Activated naive CD8-positive, alpha-beta T cell (primary cell): ENCODE data around the gene AP3B1.

Experiments used
- H3K27ac Mint-ChIP-seq: one replicate; pipeline ENCODE4 v1.8.0; 2021; ENCODE audit warnings: mixed read lengths
- H3K27me3 Mint-ChIP-seq: one replicate; pipeline ENCODE4 v1.8.0; 2021; ENCODE audit warnings: mixed read lengths
- H3K36me3 Mint-ChIP-seq: one replicate; pipeline ENCODE4 v1.8.0; 2021; ENCODE audit warnings: mixed read lengths
- H3K4me1 Mint-ChIP-seq: one replicate; pipeline ENCODE4 v1.8.0; 2021; ENCODE audit warnings: low read depth, mixed read lengths
- H3K4me3 Mint-ChIP-seq: one replicate; pipeline ENCODE4 v1.8.0; 2021; ENCODE audit warnings: mild to moderate bottlenecking, mixed read lengths
- H3K9me3 Mint-ChIP-seq: one replicate; pipeline ENCODE4 v1.8.0; 2021; ENCODE audit warnings: low read depth, mixed read lengths

The AP3B1 gene

GRCh38 chr5:77993141-77993854, 301.2 kb downstream of the AP3B1 start:
- Mint-ChIP-seq H3K9me3 (no peaks in the 10 kb centered on the region), H3K4me1 (no peaks in the 10 kb centered on the region), H3K36me3 (peaks cover 10% of the 10 kb centered on the region), H3K27me3 (no peaks in the 10 kb centered on the region), H3K27ac (no peak overlapping the region), H3K4me3 (no peak overlapping the region)

GRCh38 chr5:77991084-77991483, 303.4 kb downstream of the AP3B1 start:
- Mint-ChIP-seq H3K4me3 (no peak overlapping the region), H3K27ac (no peak overlapping the region), H3K9me3 (no peaks in the 10 kb centered on the region), H3K36me3 (peaks cover 5% of the 10 kb centered on the region), H3K27me3 (no peaks in the 10 kb centered on the region), H3K4me1 (no peaks in the 10 kb centered on the region)

- peak overlapping the region; percentile 16 for H3K27ac Mint-ChIP-seq
- no peaks in the 10 kb centered on the region for H3K4me1 Mint-ChIP-seq
- H3K9me3 Mint-ChIP-seq, result no peaks in the 10 kb centered on the region
- no peak overlapping the region for H3K4me3 Mint-ChIP-seq
- H3K36me3 Mint-ChIP-seq, result peaks cover 3% of the 10 kb centered on the region
- H3K27me3 Mint-ChIP-seq, result no peaks in the 10 kb centered on the region
These were observed 304.5 kb downstream of the AP3B1 start for GRCh38 chr5:77990020-77990419.

- no peaks in the 10 kb centered on the region for H3K9me3 Mint-ChIP-seq
- H3K4me3 Mint-ChIP-seq, result no peak overlapping the region
- no peaks in the 10 kb centered on the region for H3K4me1 Mint-ChIP-seq
- no peaks in the 10 kb centered on the region for H3K36me3 Mint-ChIP-seq
- no peaks in the 10 kb centered on the region for H3K27me3 Mint-ChIP-seq
- no peak overlapping the region for H3K27ac Mint-ChIP-seq
These were observed 306.5 kb downstream of the AP3B1 start for GRCh38 chr5:77987988-77988387.

- Mint-ChIP-seq H3K36me3 (no peaks in the 10 kb centered on the region), H3K27me3 (no peaks in the 10 kb centered on the region), H3K4me1 (no peaks in the 10 kb centered on the region), H3K4me3 (no peak overlapping the region), H3K9me3 (no peaks in the 10 kb centered on the region), H3K27ac (no peak overlapping the region)
These were observed 307.2 kb downstream of the AP3B1 start for GRCh38 chr5:77987331-77987730.

- Mint-ChIP-seq H3K9me3 (no peaks in the 10 kb centered on the region), H3K27me3 (no peaks in the 10 kb centered on the region), H3K4me3 (no peak overlapping the region), H3K36me3 (no peaks in the 10 kb centered on the region), H3K4me1 (no peaks in the 10 kb centered on the region), H3K27ac (no peak overlapping the region)
These were observed 308.2 kb downstream of the AP3B1 start for GRCh38 chr5:77986261-77986660.

- H3K9me3 Mint-ChIP-seq, result no peaks in the 10 kb centered on the region
- no peaks in the 10 kb centered on the region for H3K27me3 Mint-ChIP-seq
- no peak overlapping the region for H3K4me3 Mint-ChIP-seq
- no peak overlapping the region for H3K27ac Mint-ChIP-seq
- H3K4me1 Mint-ChIP-seq, result no peaks in the 10 kb centered on the region
- no peaks in the 10 kb centered on the region for H3K36me3 Mint-ChIP-seq
These were observed 309.3 kb downstream of the AP3B1 start for GRCh38 chr5:77985247-77985646.

GRCh38 chr5:77984587-77984986, 309.9 kb downstream of the AP3B1 start:
- no peaks in the 10 kb centered on the region for H3K36me3 Mint-ChIP-seq
- H3K27me3 Mint-ChIP-seq, result peaks cover 2% of the 10 kb centered on the region
- H3K9me3 Mint-ChIP-seq, result no peaks in the 10 kb centered on the region
- no peak overlapping the region for H3K27ac Mint-ChIP-seq
- no peak overlapping the region for H3K4me3 Mint-ChIP-seq
- no peaks in the 10 kb centered on the region for H3K4me1 Mint-ChIP-seq

- Mint-ChIP-seq H3K4me3 (no peak overlapping the region), H3K27me3 (peaks cover 2% of the 10 kb centered on the region)
These were observed 310.9 kb downstream of the AP3B1 start for GRCh38 chr5:77983482-77984199.

GRCh38 chr5:77981820-77982219, 312.7 kb downstream of the AP3B1 start:
- Mint-ChIP-seq H3K4me3 (no peak overlapping the region), H3K27ac (no peak overlapping the region), H3K36me3 (peaks cover 3% of the 10 kb centered on the region), H3K27me3 (peaks cover 6% of the 10 kb centered on the region), H3K4me1 (no peaks in the 10 kb centered on the region), H3K9me3 (no peaks in the 10 kb centered on the region)

More at GRCh38 chr5:77983482-77984199, 310.9 kb downstream of the AP3B1 start:
- Mint-ChIP-seq H3K9me3 (no peaks in the 10 kb centered on the region), H3K4me1 (no peaks in the 10 kb centered on the region), H3K27ac (no peak overlapping the region), H3K36me3 (no peaks in the 10 kb centered on the region)

- H3K36me3 Mint-ChIP-seq, result peaks cover 3% of the 10 kb centered on the region
- no peak overlapping the region for H3K27ac Mint-ChIP-seq
- no peaks in the 10 kb centered on the region for H3K9me3 Mint-ChIP-seq
- H3K4me3 Mint-ChIP-seq, result no peak overlapping the region
- peaks cover 15% of the 10 kb centered on the region for H3K4me1 Mint-ChIP-seq
- H3K27me3 Mint-ChIP-seq, result peaks cover 37% of the 10 kb centered on the region
These were observed 319.9 kb downstream of the AP3B1 start for GRCh38 chr5:77974576-77974975.

- H3K27me3 Mint-ChIP-seq, result peaks cover 36% of the 10 kb centered on the region
- H3K9me3 Mint-ChIP-seq, result no peaks in the 10 kb centered on the region
- peak overlapping the region; percentile 75 for H3K4me3 Mint-ChIP-seq
- peaks cover 15% of the 10 kb centered on the region for H3K4me1 Mint-ChIP-seq
- peaks cover 3% of the 10 kb centered on the region for H3K36me3 Mint-ChIP-seq
- no peak overlapping the region for H3K27ac Mint-ChIP-seq
These were observed 321.3 kb downstream of the AP3B1 start for GRCh38 chr5:77973253-77973609.

GRCh38 chr5:77972469-77973252, 321.8 kb downstream of the AP3B1 start:
- peaks cover 36% of the 10 kb centered on the region for H3K27me3 Mint-ChIP-seq
- peak overlapping the region; percentile 81 for H3K4me3 Mint-ChIP-seq
- no peaks in the 10 kb centered on the region for H3K9me3 Mint-ChIP-seq
- no peak overlapping the region for H3K27ac Mint-ChIP-seq
- H3K4me1 Mint-ChIP-seq, result peaks cover 15% of the 10 kb centered on the region
- H3K36me3 Mint-ChIP-seq, result peaks cover 3% of the 10 kb centered on the region

- Mint-ChIP-seq H3K4me3 (peak overlapping the region; percentile 81), H3K27ac (peak overlapping the region; percentile 29), H3K27me3 (peaks cover 34% of the 10 kb centered on the region), H3K9me3 (no peaks in the 10 kb centered on the region), H3K4me1 (peaks cover 15% of the 10 kb centered on the region), H3K36me3 (peaks cover under 1% of the 10 kb centered on the region)
These were observed 322.6 kb downstream of the AP3B1 start for GRCh38 chr5:77971776-77972468.

- Mint-ChIP-seq H3K4me3 (no peak overlapping the region), H3K36me3 (peaks cover 4% of the 10 kb centered on the region), H3K9me3 (no peaks in the 10 kb centered on the region), H3K27me3 (peaks cover 38% of the 10 kb centered on the region), H3K4me1 (peaks cover 15% of the 10 kb centered on the region), H3K27ac (no peak overlapping the region)
These were observed 323.6 kb downstream of the AP3B1 start for GRCh38 chr5:77970891-77971290.
